ENCODE results near the gene ARL8A.

DNA sequence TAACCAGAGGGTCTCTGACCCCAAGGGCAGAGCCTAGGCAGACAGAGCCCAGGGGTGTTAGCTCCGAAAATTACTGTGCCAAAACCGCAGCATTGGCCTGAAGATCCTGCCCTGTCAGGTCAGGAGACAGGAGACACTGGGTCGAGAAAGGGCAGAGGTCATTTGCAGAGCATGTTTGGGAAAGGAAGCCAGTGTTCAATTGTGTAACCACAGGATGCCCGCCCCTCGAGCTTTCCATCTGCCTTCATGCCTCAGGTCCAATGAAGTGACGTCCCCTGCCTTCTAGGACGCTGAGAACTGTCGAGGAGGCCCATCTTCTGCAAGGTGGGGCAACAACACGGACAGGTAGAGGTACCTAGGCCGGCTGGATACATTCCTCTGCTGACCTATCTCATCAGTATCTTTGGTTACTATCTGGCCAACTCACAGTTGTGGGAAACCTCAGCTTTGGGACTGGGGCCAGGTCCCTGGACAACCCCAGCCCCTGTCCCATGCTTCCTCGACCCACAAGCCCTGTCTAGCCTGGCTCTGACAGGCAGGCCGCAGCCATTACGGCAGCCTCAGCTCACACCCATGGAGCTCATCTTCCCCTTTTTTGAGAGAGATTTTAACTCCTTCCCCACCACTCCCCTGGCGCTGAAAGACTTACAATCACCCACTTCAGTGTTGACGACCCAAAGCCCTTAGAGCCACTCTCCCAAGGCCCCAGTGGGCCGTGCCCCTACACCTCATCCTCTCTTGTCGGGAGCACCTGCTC lies 1.3 kb downstream of the ARL8A start:
- TF ChIP-seq, protein P1, sequence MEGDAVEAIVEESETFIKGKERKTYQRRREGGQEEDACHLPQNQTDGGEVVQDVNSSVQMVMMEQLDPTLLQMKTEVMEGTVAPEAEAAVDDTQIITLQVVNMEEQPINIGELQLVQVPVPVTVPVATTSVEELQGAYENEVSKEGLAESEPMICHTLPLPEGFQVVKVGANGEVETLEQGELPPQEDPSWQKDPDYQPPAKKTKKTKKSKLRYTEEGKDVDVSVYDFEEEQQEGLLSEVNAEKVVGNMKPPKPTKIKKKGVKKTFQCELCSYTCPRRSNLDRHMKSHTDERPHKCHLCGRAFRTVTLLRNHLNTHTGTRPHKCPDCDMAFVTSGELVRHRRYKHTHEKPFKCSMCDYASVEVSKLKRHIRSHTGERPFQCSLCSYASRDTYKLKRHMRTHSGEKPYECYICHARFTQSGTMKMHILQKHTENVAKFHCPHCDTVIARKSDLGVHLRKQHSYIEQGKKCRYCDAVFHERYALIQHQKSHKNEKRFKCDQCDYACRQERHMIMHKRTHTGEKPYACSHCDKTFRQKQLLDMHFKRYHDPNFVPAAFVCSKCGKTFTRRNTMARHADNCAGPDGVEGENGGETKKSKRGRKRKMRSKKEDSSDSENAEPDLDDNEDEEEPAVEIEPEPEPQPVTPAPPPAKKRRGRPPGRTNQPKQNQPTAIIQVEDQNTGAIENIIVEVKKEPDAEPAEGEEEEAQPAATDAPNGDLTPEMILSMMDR (IDR thresholded peaks at IDR 0.05) = no peak
- no peak for TF ChIP-seq POLR2A (IDR thresholded peaks at IDR 0.05)
